ENCODE results near the gene TSNAX.

TSNAX gene

DNA sequence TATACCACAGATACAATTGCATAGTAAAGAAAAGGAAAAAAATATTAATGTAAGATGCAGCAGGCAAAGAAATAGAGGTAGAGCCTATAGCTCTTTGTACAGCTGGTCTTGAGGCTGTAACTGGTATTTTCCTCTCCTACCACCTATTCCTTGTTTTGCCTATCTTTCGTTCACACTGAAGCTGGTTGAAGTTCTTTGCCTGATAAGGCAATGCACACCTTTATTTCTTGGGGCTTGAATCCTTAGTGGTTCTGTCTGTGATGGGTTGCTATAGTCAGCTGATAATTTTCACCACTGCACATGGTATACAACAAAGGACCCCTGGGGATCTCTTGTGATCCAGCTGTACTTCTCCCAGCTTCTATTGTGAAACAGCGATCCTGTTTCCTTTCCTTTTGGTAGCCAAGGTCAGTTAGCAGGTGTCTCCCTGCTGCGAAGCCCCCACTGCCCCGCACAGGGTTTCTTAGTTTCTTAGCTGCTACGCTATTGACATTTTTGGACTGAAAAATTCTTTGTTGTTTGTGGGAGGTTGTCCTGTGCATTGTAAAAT is 9.9 kb upstream of the TSNAX start:
- DNase-seq (ENCODE audit: low read depth in 2 of 2): no peak

DNA sequence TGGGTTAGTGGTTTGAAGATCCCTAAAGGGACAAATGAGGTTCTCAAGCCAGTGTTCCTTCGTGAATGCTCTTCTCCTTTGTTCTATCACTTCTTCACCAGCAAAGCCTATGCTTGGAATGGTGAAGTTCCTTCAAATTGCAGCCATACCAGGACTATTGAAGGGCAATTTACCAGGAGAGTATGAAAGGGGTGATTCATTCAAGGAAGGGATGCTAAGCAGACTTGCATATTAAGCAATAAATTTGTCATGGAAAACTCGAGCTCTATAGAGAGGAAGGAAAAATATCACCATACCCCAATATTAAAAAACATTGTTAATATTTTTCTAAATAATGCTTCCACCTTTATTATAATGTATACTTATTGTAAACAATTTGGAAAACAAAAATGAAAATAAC is 9.3 kb upstream of the TSNAX start:
- DNase-seq (ENCODE audit: low read depth in 2 of 2): no peak

DNA sequence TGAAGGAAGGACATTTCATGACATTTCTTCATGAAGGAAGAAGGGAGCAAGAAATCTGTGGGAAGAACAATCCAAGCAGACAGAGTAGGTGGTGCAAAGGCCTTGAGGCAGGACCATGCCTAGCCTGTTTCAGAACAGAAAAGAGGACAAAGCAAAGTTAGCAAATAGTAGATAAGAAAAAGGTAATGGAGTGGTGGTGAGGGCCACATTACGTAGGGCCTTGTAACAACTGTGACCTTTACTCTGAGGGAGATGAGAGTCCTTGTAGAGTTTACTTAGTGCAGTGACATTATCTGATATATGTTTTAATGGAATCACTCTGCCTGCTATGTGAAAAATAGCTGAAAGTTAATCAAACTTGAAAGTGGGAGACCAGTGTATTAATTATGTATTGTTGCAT is 6.4 kb upstream of the TSNAX start:
- DNase-seq (ENCODE audit: low read depth in 2 of 2): no peak

DNA sequence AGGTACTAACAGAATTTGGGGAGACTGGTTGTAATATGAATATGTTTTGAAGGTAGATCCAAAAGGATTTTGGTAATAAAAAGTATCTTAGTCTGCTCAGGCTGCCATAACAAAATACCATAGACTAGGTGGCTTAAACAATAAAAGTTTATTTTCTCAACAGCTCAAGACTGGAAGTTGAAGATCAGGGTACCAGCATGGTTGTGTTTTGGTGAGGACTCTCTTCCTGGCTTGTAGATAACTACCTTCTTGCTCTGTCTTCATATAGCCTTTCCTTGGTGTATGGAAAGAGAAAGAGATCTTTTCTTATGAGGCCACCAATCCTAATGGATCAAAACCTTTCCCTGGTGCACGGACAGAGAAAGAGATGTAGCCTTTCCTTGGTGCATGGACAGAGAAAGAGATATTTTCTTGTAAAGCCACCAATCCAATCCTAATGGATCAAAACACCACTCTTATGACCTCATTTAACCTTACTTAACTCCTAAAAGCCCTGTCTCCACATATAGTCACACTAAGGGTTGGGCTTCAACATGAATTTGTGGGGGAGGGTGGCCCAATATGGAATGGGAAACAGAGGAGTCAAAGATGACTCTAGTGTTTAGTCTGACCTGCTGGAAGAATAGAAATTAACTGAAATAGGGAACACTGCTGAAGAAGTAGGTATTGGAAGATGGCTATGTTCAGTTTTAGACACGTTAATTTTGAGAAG is 5.4 kb upstream of the TSNAX start:
- DNase-seq (ENCODE audit: low read depth in 2 of 2): no peak

DNA sequence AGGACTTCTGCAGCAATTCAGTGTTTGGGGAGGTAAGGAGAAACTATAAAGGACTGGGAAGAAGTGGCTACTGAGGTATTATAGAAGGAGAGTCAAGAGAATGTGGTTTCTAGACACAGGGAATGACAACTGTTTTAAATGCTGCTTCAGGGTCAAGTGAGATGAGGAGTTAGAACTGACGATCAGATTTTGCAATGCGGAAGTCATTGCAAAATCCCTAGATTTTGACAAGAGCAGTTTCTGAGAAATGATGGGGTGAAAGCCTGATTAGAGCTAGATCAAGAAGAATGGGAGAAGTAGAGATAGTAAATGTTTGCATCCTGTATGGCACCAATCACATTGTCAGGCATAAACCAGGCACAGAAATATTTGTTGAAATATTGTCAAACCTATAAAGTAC is 4.7 kb upstream of the TSNAX start:
- DNase-seq (ENCODE audit: low read depth in 2 of 2): no peak

DNA sequence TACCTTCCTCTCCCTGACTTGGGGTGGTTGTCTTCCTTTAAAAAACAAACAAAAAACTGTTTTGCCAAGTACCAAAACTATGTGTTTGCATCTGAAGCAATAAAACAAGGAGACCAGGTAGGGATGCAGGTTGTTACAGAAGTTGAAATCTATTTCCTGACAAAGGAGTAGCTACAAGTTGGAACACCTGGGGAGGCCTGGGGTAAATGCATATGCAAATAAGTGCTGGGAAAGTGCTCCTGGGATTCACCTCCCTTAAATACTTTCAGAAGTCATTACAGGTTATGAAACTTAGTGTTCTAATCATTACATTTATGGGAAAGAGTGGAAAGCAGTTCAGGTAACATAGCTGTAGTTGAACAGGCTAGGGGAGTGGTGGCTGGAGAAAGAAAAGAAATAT is 1.9 kb upstream of the TSNAX start:
- no peak for DNase-seq (ENCODE audit: low read depth in 2 of 2)

DNA sequence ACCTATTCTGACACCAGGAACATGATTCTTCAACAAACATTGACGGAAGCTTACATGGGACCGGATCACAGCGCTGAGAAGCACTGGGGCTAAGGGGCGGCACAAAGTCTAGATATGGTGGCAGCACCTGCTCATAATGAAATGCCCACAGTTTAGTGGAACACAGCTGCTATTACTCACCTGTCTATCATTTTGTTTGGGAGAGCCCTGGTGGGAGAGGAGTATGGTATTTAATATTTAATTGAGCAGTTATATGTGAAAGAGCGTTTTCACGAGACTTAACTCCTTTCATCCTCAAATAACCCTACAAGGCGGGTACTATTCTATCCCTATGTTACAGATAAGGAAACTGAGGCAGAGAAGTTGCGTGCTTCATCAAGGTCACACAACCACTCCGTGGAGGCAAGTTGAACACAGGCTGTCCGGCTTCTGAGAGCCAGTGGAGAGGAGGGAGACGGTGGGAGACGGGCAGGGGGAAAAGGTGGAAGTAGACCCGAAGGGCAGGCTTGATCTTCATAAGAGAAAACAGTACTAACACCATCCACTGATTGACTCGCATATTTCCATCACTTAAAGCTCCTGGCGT is 790 bp upstream of the TSNAX start:
- DNase-seq (ENCODE audit: low read depth in 2 of 2): no peak

DNA sequence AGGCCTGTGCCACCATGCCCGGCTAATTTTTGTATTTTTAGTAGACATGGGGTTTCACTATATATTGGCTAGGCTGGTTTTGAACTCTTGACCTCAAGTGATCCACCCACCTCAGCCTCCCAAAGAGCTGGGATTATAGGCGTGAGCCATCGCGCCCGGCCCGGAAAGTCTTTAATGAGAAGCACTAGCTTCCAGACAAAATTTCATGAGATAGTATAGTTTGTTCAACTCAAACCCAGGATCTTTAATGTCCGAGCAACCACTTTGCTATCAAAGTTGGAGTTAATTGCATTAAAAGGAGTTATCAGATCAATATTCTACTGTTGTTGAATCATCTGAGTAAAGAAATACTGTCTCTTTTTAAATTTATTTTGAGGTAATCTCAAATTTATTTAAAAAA is 4.8 kb downstream of the TSNAX start:
- DNase-seq (ENCODE audit: low read depth in 2 of 2): no peak

DNA sequence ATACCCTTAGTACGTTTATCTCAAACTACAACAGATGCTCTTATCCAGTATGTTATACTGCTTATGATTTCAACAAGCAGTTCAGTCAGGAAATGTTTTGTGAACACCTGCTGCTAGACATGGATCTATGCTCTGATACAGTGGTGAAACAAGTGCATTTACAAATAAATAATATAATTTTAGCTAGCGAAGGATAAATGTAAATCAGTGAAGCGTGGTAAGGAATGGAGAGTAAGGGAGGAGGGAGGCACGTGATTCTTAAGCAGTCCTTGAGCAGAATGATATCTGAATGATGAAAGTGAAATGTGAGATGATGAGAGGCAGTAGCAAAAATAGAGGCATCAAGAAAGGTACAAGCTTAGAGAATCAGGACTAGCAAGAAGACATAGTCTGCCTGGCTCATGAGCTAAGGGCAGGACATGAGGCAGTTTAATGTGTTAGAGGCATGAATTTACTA is 6.3 kb downstream of the TSNAX start:
- no peak for DNase-seq (ENCODE audit: low read depth in 2 of 2)

DNA sequence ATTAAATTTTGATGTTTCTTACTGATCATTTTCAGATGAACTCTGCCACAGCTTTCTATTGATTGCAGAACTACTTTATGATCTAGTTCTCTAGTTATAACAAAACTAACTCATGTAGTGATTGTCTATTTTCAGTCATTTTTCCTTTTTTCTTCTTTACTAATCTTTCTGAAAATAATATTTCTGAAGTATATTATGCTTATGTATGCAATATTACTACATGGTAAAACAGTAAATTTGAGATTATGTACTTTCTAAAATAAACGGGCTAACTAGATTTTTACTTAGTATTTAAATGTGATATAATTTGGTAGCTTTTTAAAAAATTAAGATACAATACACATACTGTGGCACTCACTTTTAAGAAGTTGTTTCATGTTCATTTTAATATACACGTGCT is 7.6 kb downstream of the TSNAX start:
- DNase-seq (ENCODE audit: low read depth in 2 of 2): no peak

DNA sequence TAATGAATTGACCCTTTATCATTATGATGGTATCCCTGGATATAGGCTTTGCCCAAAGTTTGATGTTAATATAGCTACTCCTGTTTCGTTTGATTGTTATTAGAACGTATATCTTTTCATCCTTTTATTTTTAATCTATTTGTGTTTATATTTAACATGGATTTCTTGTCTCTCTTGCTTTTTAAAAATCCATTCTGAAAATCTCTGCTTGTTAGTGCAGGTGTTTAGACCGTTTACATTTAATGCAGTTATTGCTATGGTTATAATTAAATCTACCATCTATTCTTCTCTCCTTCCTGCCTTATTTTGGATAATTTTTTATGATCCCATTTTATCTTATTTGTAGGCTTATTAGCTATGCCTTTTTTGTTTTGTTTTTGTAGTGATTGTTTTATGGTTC is 12.4 kb downstream of the TSNAX start:
- no peak for DNase-seq (ENCODE audit: low read depth in 2 of 2)

DNA sequence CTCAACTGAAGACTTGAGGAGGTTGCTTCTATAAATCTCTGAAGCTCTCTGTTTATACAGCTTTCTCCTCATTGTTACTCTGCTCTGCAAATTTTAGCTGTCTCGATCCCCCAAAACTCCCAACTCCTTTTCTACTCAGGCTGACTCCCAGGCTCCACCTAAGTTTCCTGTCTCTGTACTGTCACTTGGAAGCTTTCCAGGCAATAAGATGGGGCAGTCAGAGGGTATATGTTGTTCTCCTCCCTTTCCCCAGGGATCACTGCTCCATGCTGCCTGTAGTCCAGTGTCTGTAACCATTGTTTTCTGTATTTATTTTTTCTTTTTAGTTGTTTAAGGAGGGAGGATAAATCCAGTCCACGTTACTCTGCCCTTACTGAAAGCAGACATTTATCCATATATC is 13.4 kb downstream of the TSNAX start:
- DNase-seq (ENCODE audit: low read depth in 2 of 2): no peak

DNA sequence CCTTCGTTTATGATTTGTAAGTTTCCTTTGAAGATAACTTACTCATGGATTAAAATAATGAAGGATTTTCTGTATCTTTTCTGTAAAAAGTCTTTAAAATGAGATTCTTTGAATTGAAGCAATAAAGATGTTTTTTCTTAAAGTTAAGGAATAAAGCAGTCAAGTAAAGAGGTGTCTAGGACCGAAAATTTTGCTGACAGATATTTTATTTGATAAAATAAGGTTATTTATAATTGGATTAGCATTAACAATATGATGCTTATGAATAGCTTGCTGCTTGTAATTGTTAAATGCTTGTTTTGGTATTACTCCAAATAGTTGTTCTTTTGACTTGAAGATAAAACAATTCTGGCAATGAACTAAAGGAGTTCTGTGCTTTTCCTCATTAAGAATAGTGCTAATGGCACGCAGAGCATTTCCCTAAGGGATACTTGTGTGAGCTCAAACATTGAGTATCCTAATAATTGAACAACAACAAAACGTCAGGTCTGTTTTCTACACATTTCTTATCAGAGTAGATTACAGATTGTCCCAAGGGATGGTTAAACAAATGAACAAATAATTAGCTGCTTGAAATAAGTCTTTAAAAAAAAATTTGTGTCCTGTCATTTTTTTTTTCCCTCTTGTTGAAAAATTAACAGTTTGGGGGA is 16.6 kb downstream of the TSNAX start:
- DNase-seq (ENCODE audit: low read depth in 2 of 2): no peak

DNA sequence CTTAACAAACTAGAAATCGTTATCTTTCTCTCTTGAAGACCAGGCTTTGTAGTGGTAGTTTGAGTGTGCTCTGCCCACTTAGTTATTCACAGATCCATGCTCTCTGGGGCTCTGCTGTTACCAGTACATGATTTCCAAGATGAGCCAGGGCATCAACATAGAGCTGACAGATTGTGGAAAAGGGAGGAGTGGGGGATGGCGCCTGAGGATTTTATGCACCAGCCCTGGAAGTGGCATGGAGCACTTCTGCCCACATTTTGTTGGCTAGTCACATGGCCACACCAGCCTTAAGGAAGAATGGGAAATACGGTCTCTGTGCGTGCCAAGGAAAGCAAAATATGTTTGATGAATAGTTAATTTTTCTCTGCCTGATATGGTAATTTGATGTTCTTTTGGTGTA is 18.2 kb downstream of the TSNAX start:
- DNase-seq (ENCODE audit: low read depth in 2 of 2): no peak

DNA sequence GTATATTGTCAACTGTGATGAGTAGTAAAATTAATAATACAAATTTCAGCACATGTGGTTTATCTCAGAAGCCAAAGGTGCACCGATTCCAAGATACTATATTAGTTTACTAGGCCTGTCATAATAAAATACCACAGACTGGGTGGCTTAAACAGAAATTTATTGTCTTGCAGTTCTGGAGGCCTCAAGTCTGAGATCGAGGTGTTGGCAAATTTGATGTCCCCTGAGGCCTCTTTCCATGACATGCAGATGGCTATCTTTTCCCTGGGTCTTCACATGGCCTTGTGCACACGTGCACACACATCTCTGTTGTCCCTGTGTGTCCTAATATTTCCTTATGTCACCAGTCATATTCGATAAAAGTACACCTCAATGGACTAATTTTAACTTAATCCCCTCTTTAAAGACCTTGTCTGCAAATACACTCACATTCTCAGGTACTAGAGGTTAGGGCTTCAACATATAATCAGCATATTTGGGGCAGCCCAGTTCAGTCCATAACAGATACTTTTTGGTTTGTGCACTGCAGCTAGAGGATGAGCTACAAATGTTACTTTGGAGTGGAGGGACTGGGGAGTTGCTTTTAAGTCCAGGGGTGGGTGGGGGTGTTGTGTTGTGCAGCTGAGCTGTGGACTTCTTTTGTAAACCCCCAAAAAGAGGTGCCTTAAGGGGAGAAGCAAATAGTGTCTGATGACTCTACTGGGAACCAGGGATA is 21.4 kb downstream of the TSNAX start:
- no peak for DNase-seq (ENCODE audit: low read depth in 2 of 2)

DNA sequence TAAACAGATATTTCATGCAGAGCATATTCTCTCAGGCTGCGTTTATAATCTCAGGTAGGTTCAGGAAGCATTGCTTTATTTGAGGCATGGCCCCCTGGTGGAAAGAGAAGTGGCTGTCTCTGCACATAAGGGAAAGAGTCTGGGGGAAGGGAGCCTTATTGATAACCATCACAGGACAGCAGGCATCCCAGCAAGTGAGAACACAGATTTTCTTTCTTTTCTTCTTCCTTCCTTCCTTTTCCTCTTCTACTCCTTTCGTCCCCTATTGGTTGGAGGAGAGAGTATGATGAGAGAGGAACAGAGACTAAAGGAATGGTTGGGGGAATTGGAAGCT is 21.9 kb downstream of the TSNAX start:
- DNase-seq (ENCODE audit: low read depth in 2 of 2): no peak

DNA sequence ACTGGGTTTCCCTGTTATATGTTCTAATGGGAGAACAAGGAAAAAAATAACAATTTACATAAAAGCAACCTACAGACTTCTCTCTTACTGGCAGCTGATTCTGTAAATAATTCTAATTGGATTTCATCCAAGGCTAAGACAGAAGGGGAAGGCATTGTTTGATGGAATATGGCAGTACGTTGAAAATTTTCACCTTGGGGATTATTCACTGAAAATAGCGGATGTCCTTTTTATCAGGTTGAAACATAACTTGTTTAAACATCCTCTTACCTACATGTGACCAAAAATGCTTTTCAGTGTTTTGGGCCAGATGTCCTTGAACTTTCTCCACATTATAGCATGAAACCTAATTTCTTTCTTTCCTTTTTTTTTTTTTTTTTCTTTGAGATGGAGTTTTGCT is 24.9 kb downstream of the TSNAX start:
- DNase-seq (ENCODE audit: low read depth in 2 of 2): no peak

DNA sequence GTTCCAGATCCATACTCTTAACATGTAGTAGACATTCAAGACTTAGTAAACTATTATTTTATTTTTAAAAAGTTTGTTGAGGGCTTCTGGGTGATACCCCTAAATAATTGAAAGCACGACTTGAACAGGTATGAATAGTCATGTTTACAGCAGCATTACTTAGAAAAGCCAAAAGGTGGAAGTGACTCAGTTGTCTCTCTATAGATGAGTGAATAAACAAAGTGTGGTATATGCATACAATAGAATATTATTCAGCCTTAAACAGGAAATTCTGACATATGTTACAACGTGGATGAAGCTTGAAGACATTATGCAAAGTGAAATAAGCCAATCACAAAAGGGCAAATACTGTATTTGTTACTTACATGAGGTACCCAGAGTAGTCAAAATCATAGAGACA is 26.5 kb downstream of the TSNAX start:
- no peak for DNase-seq (ENCODE audit: low read depth in 2 of 2)

DNA sequence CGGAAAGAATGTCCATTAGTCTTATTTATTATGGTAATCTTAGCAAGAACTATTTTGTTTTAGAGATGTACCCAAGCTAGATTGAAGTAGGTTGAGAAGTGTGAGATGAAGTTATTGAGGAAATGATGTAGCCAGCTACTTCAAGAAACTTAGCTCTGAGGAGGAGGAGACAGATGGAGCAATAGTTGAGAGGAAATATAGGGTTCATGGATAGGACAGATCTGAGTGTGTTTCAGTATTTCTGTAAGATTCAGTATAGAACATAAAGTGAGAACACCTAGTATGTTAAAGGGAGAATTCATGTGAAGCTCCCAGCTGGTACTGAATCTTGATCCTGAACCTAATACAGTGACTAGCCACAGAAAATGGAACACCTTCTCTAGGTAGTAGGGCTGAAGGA is 28.9 kb downstream of the TSNAX start:
- DNase-seq (ENCODE audit: low read depth in 2 of 2): no peak

DNA sequence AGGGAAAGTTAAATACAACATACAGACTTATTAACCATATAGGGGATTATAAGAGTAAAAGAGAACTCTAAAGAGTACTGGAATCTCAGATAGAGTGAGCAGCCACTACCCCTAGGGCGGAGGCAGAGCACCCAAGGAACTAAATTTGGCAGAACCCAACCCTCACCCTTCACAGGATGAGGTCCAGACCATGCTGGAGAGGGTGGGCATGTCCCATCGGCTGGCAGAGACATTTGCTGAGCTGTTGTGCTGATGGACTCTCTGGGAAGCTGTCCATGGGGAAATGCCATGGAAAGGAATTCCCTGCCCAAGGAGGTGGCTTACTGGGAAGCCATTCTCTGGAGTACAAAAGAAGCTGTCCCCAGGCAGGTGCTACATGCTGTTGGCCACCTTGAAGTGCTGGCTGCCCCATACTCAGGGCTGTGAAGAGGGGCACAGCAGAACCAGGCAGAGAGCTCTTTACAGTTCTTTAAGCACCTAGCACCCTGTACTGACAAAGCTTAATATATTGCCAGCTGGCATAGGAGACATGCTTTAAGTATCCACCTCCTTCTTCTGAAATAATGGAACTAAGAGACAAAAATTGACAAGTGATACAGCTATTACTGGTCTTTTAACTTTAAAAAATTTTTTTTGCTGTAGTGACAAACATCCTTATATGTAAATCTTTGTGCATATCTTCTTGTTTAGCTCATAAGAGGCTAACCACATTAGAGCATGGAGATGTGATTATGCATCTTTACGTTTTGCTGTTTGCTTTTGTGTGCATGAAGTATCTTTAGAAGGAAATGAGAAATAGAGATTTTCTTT is 29.6 kb downstream of the TSNAX start:
- DNase-seq (ENCODE audit: low read depth in 2 of 2): no peak

DNA sequence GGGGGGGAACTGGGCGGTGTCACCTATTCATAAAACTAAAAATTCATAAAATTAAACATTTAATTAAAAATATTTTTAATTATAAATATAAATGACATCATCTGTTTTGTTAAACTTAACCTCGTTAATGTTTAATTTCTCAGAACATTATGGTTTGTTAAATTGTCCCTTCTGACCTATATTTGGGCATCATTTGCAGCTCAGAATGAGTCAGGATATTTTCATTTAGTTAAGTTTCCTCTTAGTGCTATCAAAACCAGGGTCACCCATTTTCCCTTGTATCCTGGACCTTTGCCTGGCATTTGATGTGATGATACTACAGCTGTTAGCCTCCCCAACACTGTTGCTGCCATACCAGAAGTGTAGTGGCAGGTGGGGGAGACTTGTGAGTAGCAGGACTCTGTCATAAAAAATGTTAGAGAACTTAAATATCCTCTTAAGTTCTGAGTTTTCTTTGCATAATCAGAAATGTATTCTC is 30.3 kb downstream of the TSNAX start:
- DNase-seq (ENCODE audit: low read depth in 2 of 2): no peak

Data from stimulated activated CD4-positive, alpha-beta T cell treated with anti-CD3 and anti-CD28 coated beads, Interleukin-12 subunit alpha, Interleukin-12 subunit beta, amount 100 ng/mL, for 24 hours (primary cell).